Mesodermal cell (in vitro differentiated cells): ENCODE data around the gene CSPG4.
"Not testable (repeated sequence)": the region's sequence is repeated elsewhere in the genome, so short reads cannot be mapped to it uniquely, and the experiment has no call there.

Experiments
- H3K27ac ChIP-seq: 2 replicates; pipeline ENCODE4 v1.7.0; 2013; ENCODE audit warnings: mild to moderate bottlenecking, low read depth, low read length, moderate library complexity; ENCODE audit not compliant: severe bottlenecking
- H3K36me3 ChIP-seq: 2 replicates; pipeline ENCODE4 v1.7.1; 2013; ENCODE audit warnings: mild to moderate bottlenecking, low read length, moderate library complexity; ENCODE audit not compliant: control insufficient read depth, insufficient read depth
- H3K4me1 ChIP-seq: one replicate; pipeline ENCODE4 v1.7.1; 2013; ENCODE audit warnings: mild to moderate bottlenecking, low read length; ENCODE audit not compliant: insufficient read depth, control insufficient read depth, poor library complexity, severe bottlenecking
- H3K4me3 ChIP-seq: 2 replicates; pipeline ENCODE4 v1.7.0; 2013; ENCODE audit warnings: low read length, control low read depth, mild to moderate bottlenecking; ENCODE audit not compliant: insufficient read depth, poor library complexity, severe bottlenecking; ENCODE audit errors: extremely low read depth
- H3K9me3 ChIP-seq: 2 replicates; pipeline ENCODE4 v1.7.1; 2013; ENCODE audit warnings: mild to moderate bottlenecking, low read length, moderate library complexity; ENCODE audit not compliant: control insufficient read depth
- WGBS, 2 experiments: methylation state at CpG; one replicate each; pipeline ENCODE4 v1.1.5; 2013; ENCODE audit warnings: missing lambda C conversion rate in 2 of 2; ENCODE audit not compliant: insufficient coverage in 2 of 2; 5-methylcytosine and 5-hydroxymethylcytosine counted together

CSPG4 gene

GRCh38 chr15:75694241-75695182 lies 18.1 kb downstream of the CSPG4 start:
- peaks cover 52% of the 10 kb centered on the region for H3K4me1 ChIP-seq
- no peak overlapping the region for H3K4me3 ChIP-seq
- 41 to 48% methylated on average over 15 to 16 of the region's 20 CpGs for WGBS, 2 experiments
- H3K36me3 ChIP-seq: peaks cover 5% of the 10 kb centered on the region
- H3K9me3 ChIP-seq: no peaks in the 10 kb centered on the region
- peak overlapping the region; percentile 79 for H3K27ac ChIP-seq

DNA sequence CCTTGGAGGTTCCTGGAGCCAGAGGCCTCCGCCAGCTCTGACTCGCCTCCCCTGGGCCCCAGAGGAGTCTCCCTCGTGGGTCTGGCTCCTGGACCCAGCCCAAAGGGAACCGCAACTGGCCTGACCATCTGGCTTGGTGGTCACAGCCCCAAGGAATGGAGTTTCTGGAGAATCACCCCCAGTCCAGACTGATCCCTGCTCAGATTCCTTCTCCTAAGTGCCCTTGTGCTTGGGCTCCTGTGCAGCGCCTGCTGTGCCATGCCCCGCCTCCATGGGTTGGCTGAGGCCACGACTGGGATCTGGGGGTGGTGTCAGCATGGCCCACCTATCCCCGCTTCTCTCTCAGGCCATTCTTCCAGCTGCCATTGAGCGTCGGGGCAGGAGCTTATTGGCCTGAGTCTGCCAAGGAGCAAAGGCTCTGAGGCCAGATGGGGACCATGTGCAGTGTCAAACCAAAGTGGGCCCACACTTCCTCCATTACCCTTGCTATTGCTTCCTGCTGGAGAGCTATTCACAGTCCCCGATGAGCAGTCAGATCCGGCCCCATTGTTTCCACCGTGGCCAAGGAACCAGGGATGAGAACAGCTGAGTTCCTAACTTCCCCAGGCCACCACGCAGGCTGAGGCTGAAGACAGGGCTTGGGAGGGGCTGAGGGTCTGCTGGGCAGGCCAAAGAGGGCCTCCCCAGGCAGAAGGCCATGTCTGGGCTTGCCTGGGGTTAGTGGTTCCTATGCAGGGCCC lies 19.0 kb downstream of the CSPG4 start:
- Histone ChIP-seq H3K4me1 (peaks cover 49% of the 10 kb centered on the region), H3K36me3 (peaks cover 5% of the 10 kb centered on the region), H3K4me3 (no peak overlapping the region), H3K27ac (peak overlapping the region; percentile 79), H3K9me3 (no peaks in the 10 kb centered on the region)
- 77 to 85% methylated on average over 9 to 13 of the region's 14 CpGs for WGBS, 2 experiments

DNA sequence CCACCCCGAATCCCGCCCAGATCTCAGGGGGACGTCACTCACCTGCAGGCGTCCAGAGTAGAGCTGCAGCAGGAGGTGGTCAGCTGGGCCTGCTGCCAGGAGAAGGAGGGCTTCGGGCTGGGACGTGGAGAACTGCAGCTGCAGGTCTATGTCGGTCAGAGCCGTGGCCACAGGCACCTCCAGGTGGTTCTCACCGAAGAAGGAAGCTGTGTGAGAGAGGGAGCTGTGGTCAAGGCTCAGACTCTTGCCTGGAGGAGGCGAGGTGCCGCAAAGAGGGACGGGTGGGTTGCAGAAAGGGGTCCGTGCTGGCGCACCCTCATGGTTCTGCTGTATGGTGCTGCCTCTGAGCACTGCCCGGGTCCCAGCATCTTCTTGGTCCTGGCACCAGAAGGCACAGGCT lies 19.6 kb downstream of the CSPG4 start:
- H3K4me3 ChIP-seq, H3K27ac ChIP-seq, H3K9me3 ChIP-seq, H3K36me3 ChIP-seq: not testable (repeated sequence)
- WGBS, 2 experiments: 93 to 97% methylated on average over 7 to 9 of the region's 15 CpGs
- peaks cover 49% of the 10 kb centered on the region for H3K4me1 ChIP-seq

DNA sequence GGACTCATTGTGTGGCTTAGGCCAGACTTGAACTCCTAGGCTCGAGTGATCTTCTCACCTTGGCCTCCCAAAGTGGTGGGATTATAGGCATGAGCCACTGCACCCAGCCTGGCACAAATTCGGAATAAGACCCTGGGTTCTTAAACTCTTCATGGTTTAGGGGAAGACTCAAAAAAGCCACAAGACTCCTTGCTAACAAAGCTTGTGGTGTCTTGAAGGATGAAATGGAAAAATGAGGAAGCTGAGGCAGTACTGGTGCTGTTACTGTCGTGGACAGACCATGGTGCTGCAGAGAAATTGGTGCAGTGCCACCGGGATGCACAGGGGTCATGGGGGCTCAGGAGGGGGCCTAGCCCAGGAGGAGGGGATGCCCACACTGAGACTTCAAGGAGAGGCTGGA lies 20.3 kb downstream of the CSPG4 start:
- Histone ChIP-seq H3K36me3 (peaks cover 14% of the 10 kb centered on the region), H3K4me1 (peaks cover 43% of the 10 kb centered on the region)
- 85 to 91% methylated on average over 3 of the region's 4 CpGs for WGBS, 2 experiments
- H3K4me3 ChIP-seq, H3K27ac ChIP-seq, H3K9me3 ChIP-seq: not testable (repeated sequence)

DNA sequence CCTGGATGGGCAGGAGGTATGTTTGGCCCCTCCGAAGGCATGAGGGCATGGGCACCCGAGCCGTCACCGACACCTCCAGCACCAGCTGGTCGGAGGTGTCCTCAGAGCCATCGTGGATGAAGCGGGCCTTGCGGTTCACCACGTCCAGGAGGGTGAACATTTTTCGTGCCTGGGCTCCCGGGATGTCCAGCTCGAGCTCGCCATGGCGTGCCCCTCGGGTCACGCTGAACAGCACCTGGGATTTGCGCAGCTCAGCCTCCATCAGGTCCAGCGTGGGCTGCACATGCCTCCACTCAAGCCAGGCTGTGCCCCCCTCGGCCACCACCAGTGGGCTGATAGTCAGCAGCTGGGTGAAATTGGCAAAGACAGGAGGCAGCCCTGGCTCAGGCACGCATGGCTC lies 23.2 kb downstream of the CSPG4 start:
- 92 to 95% methylated on average over 18 to 19 of the region's 20 CpGs for WGBS, 2 experiments
- not testable (repeated sequence) for H3K27ac ChIP-seq, H3K9me3 ChIP-seq, H3K4me3 ChIP-seq
- H3K4me1 ChIP-seq: peaks cover 14% of the 10 kb centered on the region
- peaks cover 22% of the 10 kb centered on the region for H3K36me3 ChIP-seq

DNA sequence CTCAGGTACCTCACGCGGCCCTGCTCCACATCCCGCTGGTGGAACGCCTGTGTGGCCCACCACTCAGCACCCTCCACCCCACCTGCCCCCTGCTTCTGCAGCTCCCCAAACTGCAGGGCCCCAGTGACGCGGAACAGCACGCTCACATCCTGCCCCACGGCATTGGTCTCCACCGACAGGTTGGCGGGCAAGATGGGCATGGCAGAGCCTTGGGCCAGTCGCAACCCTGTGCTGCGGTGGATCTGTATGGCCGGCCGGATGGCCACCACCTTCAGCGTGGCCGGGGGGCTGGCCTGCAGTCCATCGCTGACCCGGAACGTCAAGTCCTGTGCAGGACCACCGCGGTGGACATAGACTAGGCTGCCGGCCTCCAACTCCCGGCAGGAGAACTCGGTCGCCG lies 23.8 kb downstream of the CSPG4 start:
- Histone ChIP-seq H3K9me3 (no peaks in the 10 kb centered on the region), H3K4me1 (peaks cover 8% of the 10 kb centered on the region), H3K27ac (no peak overlapping the region), H3K4me3 (no peak overlapping the region), H3K36me3 (peaks cover 22% of the 10 kb centered on the region)
- 98% methylated on average over 21 to 22 of the region's 26 CpGs for WGBS, 2 experiments

- WGBS, 2 experiments: 97 to 98% methylated on average over 6 of the region's 7 CpGs
- H3K27ac ChIP-seq: no peak overlapping the region
- H3K4me1 ChIP-seq: peaks cover 2% of the 10 kb centered on the region
- H3K9me3 ChIP-seq: no peaks in the 10 kb centered on the region
- no peak overlapping the region for H3K4me3 ChIP-seq
- H3K36me3 ChIP-seq: peaks cover 22% of the 10 kb centered on the region
Measured at GRCh38 chr15:75688278-75688557, 24.4 kb downstream of the CSPG4 start.

GRCh38 chr15:75687486-75688277 lies 25.0 kb downstream of the CSPG4 start:
- H3K9me3 ChIP-seq: no peaks in the 10 kb centered on the region
- no peak overlapping the region for H3K27ac ChIP-seq
- H3K36me3 ChIP-seq: peaks cover 22% of the 10 kb centered on the region
- H3K4me1 ChIP-seq: no peaks in the 10 kb centered on the region
- H3K4me3 ChIP-seq: no peak overlapping the region
- WGBS, 2 experiments: 95 to 97% methylated on average over 39 to 43 of the region's 44 CpGs

DNA sequence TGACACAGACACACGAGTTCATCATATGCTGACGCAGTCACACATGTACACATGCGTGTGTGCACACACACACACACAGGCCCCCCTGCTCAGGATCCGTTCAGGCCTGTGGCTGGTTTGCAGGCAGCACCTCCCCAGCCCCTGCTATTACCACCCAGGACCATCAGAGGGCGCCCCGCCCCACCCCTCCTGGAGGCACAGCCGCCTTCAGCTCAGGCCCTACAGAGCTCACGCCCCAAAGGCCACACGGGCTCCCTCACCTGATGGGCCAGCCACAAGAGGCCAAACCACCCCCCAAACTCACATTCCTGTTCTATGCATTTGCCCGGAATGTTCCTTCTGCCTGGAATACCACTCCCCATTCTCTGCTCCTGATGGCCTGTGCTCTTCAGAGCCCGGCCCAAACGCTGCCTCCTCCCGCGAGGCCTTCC lies 26.4 kb downstream of the CSPG4 start:
- not testable (repeated sequence) for H3K9me3 ChIP-seq, H3K4me1 ChIP-seq, H3K4me3 ChIP-seq, H3K27ac ChIP-seq
- 21% methylated on average over 3 to 5 of the region's 14 CpGs for WGBS, 2 experiments
- H3K36me3 ChIP-seq: peaks cover 22% of the 10 kb centered on the region

GRCh38 chr15:75685195-75685594 lies 27.5 kb downstream of the CSPG4 start:
- H3K36me3 ChIP-seq: peaks cover 18% of the 10 kb centered on the region
- H3K9me3 ChIP-seq: no peaks in the 10 kb centered on the region
- 86 to 91% methylated on average over 8 to 12 of the region's 12 CpGs for WGBS, 2 experiments
- no peak overlapping the region for H3K4me3 ChIP-seq
- H3K27ac ChIP-seq: no peak overlapping the region
- H3K4me1 ChIP-seq: no peaks in the 10 kb centered on the region
